SK-N-SH treated with all-trans-retinoic acid at 6 μM for 48 hours (cell line): ENCODE results near the gene ACAA1.

Experiments
- ARNTL ChIP-seq: fragments of 450-650 bp; formaldehyde crosslinking; IDR thresholded peaks from 2 replicates; pipeline ENCODE4 v1.5.0; 2020; ENCODE audit warnings: low read depth, mild to moderate bottlenecking, moderate library complexity, borderline replicate concordance
- ESRRG ChIP-seq: fragments of 250-450 bp; sonication (Bioruptor Pico); IDR thresholded peaks from 2 replicates; pipeline ENCODE4 v1.6.1; 2021; ENCODE audit warnings: mild to moderate bottlenecking
- RARB ChIP-seq: fragments of 250-450 bp; sonication (Bioruptor Pico); IDR thresholded peaks from 2 replicates; pipeline ENCODE4 v1.8.0; 2021; ENCODE audit warnings: mild to moderate bottlenecking, moderate library complexity
- TOX ChIP-seq: fragments of 250-450 bp; sonication (Bioruptor Pico); IDR thresholded peaks from 2 replicates; pipeline ENCODE4 v1.8.0; 2021; ENCODE audit warnings: mild to moderate bottlenecking, moderate library complexity, borderline replicate concordance
- ZFP30 ChIP-seq: fragments of 450-650 bp; formaldehyde crosslinking; IDR thresholded peaks from 2 replicates; pipeline ENCODE4 v1.5.0; 2022; ENCODE audit warnings: mild to moderate bottlenecking, moderate library complexity
- ZNF565 ChIP-seq: fragments of 450-650 bp; formaldehyde crosslinking; conservative IDR thresholded peaks from 2 replicates; pipeline ENCODE4 v1.5.0; 2020; ENCODE audit warnings: low read depth, mild to moderate bottlenecking, moderate library complexity
- ZNF70 ChIP-seq: fragments of 450-650 bp; formaldehyde crosslinking; IDR thresholded peaks from 2 replicates; pipeline ENCODE4 v1.5.0; 2020; ENCODE audit warnings: mild to moderate bottlenecking, moderate library complexity
- TF ChIP-seq, protein P1 (sequence below): fragments of 250-450 bp; sonication (Bioruptor Pico); IDR thresholded peaks from 2 replicates; pipeline ENCODE4 v1.8.0; 2020; ENCODE audit warnings: mild to moderate bottlenecking, moderate library complexity, borderline replicate concordance

DNA sequence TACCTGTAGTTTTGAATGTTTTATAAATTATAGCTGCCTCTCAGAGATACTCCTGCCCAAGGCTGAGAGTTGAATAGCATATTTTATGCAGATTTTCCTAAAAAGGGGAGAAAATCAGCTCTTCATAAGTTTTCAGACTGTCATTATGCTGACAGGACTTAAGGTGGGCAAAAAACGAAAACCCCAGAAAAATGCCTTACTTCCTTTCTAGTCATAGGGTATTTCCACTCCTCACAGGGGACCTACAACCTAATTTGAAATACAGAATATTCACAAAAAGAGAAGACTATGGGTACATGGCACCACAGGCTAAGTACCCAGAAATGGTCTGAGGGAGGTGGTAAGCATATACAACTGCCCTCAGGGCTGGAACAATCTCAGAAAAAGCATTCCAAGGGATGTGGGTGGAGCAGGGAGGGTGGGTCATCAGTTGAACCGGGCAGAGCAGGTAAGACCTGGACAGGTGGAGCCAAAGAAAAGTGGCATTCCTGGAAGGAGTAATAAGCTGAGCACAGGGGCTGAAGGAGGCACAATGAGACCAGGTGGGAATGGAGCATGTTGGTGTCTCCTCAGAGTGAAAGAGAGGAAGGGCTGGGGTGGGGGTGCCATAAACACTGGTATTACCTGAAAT, 17.8 kb upstream of the ACAA1 start:
- TF ChIP-seq RARB (CRISPR knock-in tag) (no peak), ARNTL (no peak), TOX (CRISPR knock-in tag) (no peak), ZNF565 (CRISPR knock-in tag) (no peak), ESRRG (CRISPR knock-in tag) (no peak), ZNF70 (no peak), ZFP30 (CRISPR knock-in tag) (no peak)
- TF ChIP-seq, protein P1, sequence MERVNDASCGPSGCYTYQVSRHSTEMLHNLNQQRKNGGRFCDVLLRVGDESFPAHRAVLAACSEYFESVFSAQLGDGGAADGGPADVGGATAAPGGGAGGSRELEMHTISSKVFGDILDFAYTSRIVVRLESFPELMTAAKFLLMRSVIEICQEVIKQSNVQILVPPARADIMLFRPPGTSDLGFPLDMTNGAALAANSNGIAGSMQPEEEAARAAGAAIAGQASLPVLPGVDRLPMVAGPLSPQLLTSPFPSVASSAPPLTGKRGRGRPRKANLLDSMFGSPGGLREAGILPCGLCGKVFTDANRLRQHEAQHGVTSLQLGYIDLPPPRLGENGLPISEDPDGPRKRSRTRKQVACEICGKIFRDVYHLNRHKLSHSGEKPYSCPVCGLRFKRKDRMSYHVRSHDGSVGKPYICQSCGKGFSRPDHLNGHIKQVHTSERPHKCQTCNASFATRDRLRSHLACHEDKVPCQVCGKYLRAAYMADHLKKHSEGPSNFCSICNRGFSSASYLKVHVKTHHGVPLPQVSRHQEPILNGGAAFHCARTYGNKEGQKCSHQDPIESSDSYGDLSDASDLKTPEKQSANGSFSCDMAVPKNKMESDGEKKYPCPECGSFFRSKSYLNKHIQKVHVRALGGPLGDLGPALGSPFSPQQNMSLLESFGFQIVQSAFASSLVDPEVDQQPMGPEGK (CRISPR knock-in tag) = no peak
